Epithelial cell of proximal tubule (primary cell): ENCODE measurements around the gene TOM1. TPM values are rescaled to one million over a fixed set of nuclear protein-coding genes. Genes with fewer than 3 reads are reported as not detected.
"Not testable (repeated sequence)": the region's sequence is repeated elsewhere in the genome, so short reads cannot be mapped to it uniquely, and the experiment has no call there.

Source experiments
- DNase-seq: peaks from one replicate; pipeline ENCODE4 v3.0.0-alpha.2; 2011; ENCODE audit warnings: low read depth
- H3K4me3 ChIP-seq: 2 replicates; pipeline ENCODE4 v1.5.1; 2011; ENCODE audit warnings: low read depth, mild to moderate bottlenecking, low read length
- total RNA-seq: library from RNA; depleted of rRNA; stranded (reverse); fragments of >200 nt; gene quantifications from 2 replicates; pipeline ENCODE4 v1.2.3, GENCODE V29; 2015
- TF ChIP-seq, protein P1 (sequence below): conservative IDR thresholded peaks from 2 replicates; pipeline ENCODE4 v1.5.1; 2012; ENCODE audit warnings: low read depth, mild to moderate bottlenecking, low read length

Gene TOM1
- total RNA-seq, 1 donor from 2014 or later, result 24.0 TPM

DNA sequence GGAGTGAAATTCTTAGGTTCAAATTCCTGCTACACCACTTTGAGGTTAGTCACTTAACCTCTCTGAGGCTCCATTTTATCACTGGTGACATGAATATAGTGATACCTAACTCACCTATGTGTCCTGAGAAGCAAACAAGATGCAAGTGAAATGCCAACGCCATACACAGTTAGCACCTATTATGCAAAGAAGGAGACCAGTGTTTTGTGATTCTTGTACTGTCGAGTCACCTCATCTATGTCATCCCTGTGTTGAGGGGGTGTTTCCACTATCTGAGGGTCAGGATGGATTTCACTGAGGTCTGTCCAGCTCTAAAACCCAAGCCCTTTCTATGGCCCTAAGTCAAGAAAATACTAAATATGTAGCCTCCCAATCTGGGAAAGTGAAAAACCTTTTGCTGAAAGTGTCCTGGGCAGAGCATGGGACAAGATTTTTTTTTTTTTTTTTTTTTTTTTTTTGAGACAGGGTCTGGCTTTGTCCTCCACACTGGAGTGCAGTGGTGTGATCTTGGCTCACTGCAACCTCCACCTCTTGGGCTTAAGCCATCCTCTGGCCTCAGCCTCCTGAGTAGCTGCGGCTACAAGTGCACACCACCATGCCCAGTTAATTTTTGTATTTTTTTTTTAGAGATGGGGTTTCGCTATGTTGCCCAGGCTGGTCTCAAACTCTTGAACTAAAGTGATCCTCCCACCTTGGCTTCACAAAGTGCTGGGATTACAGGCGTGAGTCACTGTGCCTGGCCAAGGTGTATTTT lies 95.3 kb downstream of the TOM1 start:
- no peak overlapping the region for H3K4me3 ChIP-seq
- no peak for DNase-seq
- TF ChIP-seq, protein P1, sequence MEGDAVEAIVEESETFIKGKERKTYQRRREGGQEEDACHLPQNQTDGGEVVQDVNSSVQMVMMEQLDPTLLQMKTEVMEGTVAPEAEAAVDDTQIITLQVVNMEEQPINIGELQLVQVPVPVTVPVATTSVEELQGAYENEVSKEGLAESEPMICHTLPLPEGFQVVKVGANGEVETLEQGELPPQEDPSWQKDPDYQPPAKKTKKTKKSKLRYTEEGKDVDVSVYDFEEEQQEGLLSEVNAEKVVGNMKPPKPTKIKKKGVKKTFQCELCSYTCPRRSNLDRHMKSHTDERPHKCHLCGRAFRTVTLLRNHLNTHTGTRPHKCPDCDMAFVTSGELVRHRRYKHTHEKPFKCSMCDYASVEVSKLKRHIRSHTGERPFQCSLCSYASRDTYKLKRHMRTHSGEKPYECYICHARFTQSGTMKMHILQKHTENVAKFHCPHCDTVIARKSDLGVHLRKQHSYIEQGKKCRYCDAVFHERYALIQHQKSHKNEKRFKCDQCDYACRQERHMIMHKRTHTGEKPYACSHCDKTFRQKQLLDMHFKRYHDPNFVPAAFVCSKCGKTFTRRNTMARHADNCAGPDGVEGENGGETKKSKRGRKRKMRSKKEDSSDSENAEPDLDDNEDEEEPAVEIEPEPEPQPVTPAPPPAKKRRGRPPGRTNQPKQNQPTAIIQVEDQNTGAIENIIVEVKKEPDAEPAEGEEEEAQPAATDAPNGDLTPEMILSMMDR, result no peak

DNA sequence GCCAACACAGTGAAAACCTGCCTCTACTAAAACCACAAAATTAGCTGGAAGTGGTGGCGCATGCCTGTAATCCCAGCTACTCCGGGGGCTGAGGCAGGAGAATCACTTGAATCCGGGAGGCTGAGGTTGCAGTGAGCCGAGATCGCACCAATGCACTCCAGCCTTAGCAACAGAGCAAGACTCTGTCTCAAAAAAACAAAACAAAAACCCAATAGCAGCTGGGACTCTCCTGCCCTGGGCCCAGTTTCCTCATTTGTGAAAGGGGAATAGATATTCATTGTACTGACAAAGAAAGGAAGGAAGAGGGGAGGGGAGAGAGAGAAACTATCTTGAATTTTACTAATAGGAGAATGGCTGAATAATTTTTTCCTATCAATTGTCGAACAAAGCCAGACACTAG lies 96.9 kb downstream of the TOM1 start:
- H3K4me3 ChIP-seq, DNase-seq: not testable (repeated sequence)

DNA sequence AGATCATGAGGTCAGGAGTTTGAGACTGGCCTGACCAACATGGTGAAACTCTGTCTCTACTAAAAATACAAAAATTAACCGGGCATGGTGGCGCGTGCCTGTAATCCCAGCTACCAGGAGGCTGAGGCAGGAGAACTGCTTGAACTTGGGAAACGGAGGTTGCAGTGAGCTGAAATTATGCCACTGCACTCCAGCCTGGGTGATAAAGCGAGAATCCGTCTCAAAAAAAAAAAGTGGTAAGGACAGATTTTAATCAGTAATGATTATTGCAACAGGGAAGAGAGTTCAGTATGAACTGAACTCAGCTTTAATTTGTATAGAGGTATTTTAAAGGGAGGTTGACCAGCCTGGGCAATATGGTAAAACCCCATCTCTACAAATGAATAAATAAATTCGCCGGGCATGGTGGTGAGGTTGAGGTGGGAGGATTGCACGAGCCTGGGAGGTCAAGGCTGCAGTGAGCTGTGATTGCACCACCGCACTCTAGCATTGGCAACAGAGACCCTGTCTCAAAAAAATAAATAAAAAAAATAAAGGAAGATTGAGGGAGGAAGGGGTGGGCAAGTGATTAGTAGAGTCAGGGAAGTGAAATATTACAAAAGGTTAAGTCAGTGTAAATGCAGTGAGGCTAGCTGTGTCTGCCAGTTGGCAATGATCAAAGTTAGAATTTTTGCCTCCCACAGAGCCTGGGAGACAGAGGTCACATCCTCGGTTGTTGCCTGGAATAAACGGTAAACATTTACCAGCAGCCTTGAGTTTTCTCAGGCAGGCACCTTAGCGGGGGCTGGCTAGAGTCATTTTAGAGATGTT lies 97.6 kb downstream of the TOM1 start:
- no peak overlapping the region for H3K4me3 ChIP-seq
- peak; percentile 82 for DNase-seq
- TF ChIP-seq, protein P1, result no peak

Other genes with a start within 250 kb of the TOM1 start
- gene ISX, start 233.7 kb upstream of the TOM1 start, total RNA-seq, result not detected in 2 replicates
- 22.4 and 24.7 TPM in 2 replicates for gene HMGXB4, start 42.4 kb upstream of the TOM1 start, total RNA-seq
- 10.5 and 21.8 TPM in 2 replicates for gene HMOX1, start 81.2 kb downstream of the TOM1 start, total RNA-seq
- 87.6 and 157 TPM in 2 replicates for gene MCM5, start 100.2 kb downstream of the TOM1 start, total RNA-seq
- 0.07 and 0.12 TPM in 2 replicates for gene RASD2, start 240.9 kb downstream of the TOM1 start, total RNA-seq